Heart right ventricle (tissue), 16 donors: Measurements from ENCODE around the gene POLR3H. TPM values are rescaled to one million over a fixed set of nuclear protein-coding genes. Genes with fewer than 3 reads are reported as not detected.

Experiments
- ATAC-seq, 8 donors: fragments of 200-7000 bp; cut with Tn5 transposase; one replicate each; pipeline ENCODE4 v1.9.1; 2020; ENCODE audit warnings: mild to moderate bottlenecking in 8 of 8, moderate library complexity in 8 of 8, moderate number of reproducible peaks in 1 of 8
- DNase-seq, 2 donors: peaks; one replicate each; pipeline ENCODE4 v3.0.0-alpha.2; 2020
- H3K27ac ChIP-seq, 10 donors: fragments of 200-600 bp; sonication (generic) in 2 of 10; one replicate each; pipeline versions ENCODE4 v1.5.0 to v1.8.0; 2020 to 2022; ENCODE audit warnings: mild to moderate bottlenecking in 3 of 10
- H3K27me3 ChIP-seq, 7 donors: fragments of 200-600 bp; one replicate each; pipeline ENCODE4 v1.8.0; 2021 to 2022; ENCODE audit warnings: mild to moderate bottlenecking in 2 of 7
- H3K36me3 ChIP-seq, 9 donors: fragments of 200-600 bp; sonication (generic) in 1 of 9; one replicate each; pipeline versions ENCODE4 v1.5.0 to v1.8.0; 2020 to 2022; ENCODE audit warnings: mild to moderate bottlenecking in 2 of 9
- H3K4me1 ChIP-seq, 9 donors: fragments of 200-600 bp; sonication (generic) in 1 of 9; one replicate each; pipeline versions ENCODE4 v1.5.0 to v1.8.0; 2020 to 2022; ENCODE audit warnings: mild to moderate bottlenecking in 4 of 9
- H3K4me3 ChIP-seq, 10 donors: fragments of 200-600 bp; sonication (generic) in 2 of 10; one replicate each; pipeline versions ENCODE4 v1.5.0 to v1.8.0; 2020 to 2022; ENCODE audit warnings: mild to moderate bottlenecking in 7 of 10, moderate library complexity in 2 of 10
- H3K9me3 ChIP-seq, 11 donors: fragments of 200-600 bp in 10 of 11; sonication (generic) in 2 of 11; one replicate each; pipeline versions ENCODE4 v1.5.0 to v1.8.0; 2013 to 2022; ENCODE audit warnings: mild to moderate bottlenecking in 2 of 11, control low read depth in 1 of 11, moderate library complexity in 1 of 11
- WGBS, 2 donors: extraction: QIAGEN DNeasy Blood & Tissue Kit; methylation state at CpG; one replicate each; pipeline ENCODE4 v1.1.7; 2013; ENCODE audit warnings: inconsistent platforms in 1 of 2; 5-methylcytosine and 5-hydroxymethylcytosine counted together
- intact Hi-C, 10 donors: fragments of 100-400 bp; cut with DNase I; formaldehyde crosslinking; loops; one replicate each; pipeline versions ENCODE4 v1.11.1 to v1.14.2; 2022
- polyA plus RNA-seq, 2 donors: library from polyadenylated mRNA; stranded (reverse); fragments of 200-250 nt; gene quantifications; one replicate each; pipeline ENCODE4 v1.2.3, GENCODE V29; 2013
- total RNA-seq, 10 donors: library from RNA; stranded (reverse); fragmentation: NEBNext Ultra II Directional in 3 of 10; extraction: Animal tissue kit (Norgen Biotek cat#: 25700) in 3 of 10; gene quantifications; one replicate each; pipeline versions ENCODE4 v1.2.1 to v1.2.4, GENCODE V29; 2021 to 2023
- TF ChIP-seq, protein P1 (sequence below), 9 donors: fragments of 200-600 bp; sonication (generic) in 2 of 9; IDR thresholded peaks; one replicate each; pipeline versions ENCODE4 v1.5.0 to v1.8.0; 2021 to 2022; ENCODE audit warnings: antibody characterized with exemption in 9 of 9, mild to moderate bottlenecking in 5 of 9, moderate library complexity in 1 of 9
- donor health status: Arrhythmogenic right ventricular cardiomyopathy.
- donor health status: ischemic (EF 13 %, LVEDD 7.1; RV severe dilation, severe dysfunction).
- donor health status: healthy with polysubstance abuse.
- donor health status: DM: no; HTN: yes; CAD: no.
- donor health status: DM: no; HTN: no; CAD: no.
- donor health status: ischemic (EF 25% LVEDD 6.9; RV normal size, moderate dysfunction).
- donor health status: ischemic (EF 25% LVEDD 5.7; RV mildly dilated, moderate dysfunction).
- donor health status: healthy.
- donor health status: DM: yes; HTN: yes; CAD: no.
- donor health status: Ischemic cardiomyopathy.
- donor health status: ischemic (EF 35%, LVEDD 5.7; RV mildly dilated, moderate dysfunction).
- donor health status: nonischemic (EF 11% LVEDD 7.7; RV severe dilation, severe dysfunction).
- donor health status: DM: yes; HTN: yes; CAD: no.
- donor health status: PGD.
- donor health status: ischemic (EF 29% LVEDD 5.4; RV normal size, mild dysfunction).
- donor health status: nonischemic (EF 23%, LVEDD 6.1; RV moderate dilation, normal function).

The POLR3H gene
- total and polyA plus RNA-seq, 12 donors = 13.3 to 34.9 (median 17.8) TPM

DNA sequence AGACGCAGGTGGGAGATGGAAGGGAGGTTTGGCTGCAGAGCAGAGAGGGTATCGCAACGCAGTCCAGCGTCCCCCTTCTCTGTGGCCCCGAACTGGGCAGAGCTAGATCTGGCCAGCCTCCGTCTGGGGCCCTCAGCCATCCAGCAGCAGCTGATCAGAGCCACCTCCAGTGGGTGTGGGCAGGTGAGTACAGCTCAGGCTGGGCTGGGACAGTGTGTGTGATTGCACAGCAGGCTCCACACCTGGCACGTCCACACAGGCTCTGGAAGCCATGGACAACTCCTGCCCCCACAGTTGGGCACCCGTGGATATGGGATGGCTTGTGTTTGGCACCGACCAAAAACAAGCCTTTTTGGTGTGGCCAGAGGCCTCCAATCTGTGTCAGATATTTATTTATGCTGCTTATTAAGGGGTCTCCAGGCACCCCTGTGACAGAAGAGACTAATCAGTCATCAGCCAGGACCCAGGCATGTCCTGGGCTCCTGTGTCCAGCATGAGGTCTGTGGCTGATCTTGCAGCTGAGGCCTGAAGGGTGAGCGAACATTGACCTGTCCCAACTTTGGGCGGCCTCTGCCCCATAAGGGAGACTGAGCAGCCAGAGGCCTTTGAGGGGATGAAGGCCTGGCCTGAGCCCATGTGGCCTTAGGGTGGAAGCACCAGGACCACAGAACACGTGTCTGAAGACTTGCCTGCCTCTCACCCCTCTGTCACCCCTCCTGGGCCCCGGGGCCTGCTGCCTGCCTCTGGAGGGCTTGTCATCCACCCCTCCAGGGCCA, 18.6 kb downstream of the POLR3H start:
- Histone ChIP-seq H3K27ac (peak overlapping the region in 9 of 10 donors; percentile 71 to 90 (median 85)), H3K36me3 (peaks cover 6 to 88% (median 51%) of the 10 kb centered on the region in 9 donors), H3K9me3 (no peaks in the 10 kb centered on the region), H3K4me3 (no peak overlapping the region), H3K27me3 (no peaks in the 10 kb centered on the region), H3K4me1 (peaks cover 32 to 65% (median 49%) of the 10 kb centered on the region in 9 donors)
- ATAC-seq (peak in 1 of 8 donors; percentile 2), DNase-seq (no peak)
- TF ChIP-seq, protein P1, sequence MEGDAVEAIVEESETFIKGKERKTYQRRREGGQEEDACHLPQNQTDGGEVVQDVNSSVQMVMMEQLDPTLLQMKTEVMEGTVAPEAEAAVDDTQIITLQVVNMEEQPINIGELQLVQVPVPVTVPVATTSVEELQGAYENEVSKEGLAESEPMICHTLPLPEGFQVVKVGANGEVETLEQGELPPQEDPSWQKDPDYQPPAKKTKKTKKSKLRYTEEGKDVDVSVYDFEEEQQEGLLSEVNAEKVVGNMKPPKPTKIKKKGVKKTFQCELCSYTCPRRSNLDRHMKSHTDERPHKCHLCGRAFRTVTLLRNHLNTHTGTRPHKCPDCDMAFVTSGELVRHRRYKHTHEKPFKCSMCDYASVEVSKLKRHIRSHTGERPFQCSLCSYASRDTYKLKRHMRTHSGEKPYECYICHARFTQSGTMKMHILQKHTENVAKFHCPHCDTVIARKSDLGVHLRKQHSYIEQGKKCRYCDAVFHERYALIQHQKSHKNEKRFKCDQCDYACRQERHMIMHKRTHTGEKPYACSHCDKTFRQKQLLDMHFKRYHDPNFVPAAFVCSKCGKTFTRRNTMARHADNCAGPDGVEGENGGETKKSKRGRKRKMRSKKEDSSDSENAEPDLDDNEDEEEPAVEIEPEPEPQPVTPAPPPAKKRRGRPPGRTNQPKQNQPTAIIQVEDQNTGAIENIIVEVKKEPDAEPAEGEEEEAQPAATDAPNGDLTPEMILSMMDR (IDR thresholded peaks at IDR 0.05) = no peak
- 77 to 79% methylated on average over 12 to 13 of the region's 13 CpGs for WGBS, 2 donors
- intact Hi-C loops = loop anchor here in 2 of 10 donors (10.0 kb wide), 1 partner anchor 51 kb away; no protein-coding TSS in a partner anchor

DNA sequence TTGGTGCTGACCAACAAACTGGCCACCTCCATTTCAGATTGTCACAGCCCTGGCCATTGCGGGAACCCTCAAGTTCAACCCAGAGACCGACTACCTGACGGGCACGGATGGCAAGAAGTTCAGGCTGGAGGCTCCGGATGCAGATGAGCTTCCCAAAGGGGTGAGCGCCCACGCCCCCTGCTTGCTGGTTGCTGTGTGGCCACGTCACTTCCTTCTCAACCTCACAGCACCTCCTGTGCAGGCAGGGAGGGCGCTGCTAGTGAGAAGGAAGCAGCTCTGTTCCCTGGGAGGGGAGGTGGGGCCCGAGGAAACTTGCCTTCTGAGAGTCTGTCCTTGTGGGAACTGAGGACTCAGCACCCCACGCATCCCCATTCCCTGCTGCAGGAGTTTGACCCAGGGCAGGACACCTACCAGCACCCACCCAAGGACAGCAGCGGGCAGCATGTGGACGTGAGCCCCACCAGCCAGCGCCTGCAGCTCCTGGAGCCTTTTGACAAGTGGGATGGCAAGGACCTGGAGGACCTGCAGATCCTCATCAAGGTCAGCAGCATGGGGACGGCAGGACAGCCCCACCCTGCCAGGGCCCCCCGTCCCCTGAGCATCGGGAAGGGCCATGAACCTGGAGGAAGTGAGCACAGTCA, 19.3 kb downstream of the POLR3H start:
- intact Hi-C loops = loop anchor here in 2 of 10 donors (10.0 kb wide), 1 partner anchor 50 kb away; no protein-coding TSS in a partner anchor

GRCh38 chr22:41524251-41524661, 20.0 kb downstream of the POLR3H start:
- H3K4me1 ChIP-seq = peaks cover 32 to 67% (median 49%) of the 10 kb centered on the region in 9 donors
- peak overlapping the region in 1 of 10 donors; percentile 3 for H3K4me3 ChIP-seq
- no peaks in the 10 kb centered on the region for H3K27me3 ChIP-seq
- no peaks in the 10 kb centered on the region for H3K9me3 ChIP-seq
- intact Hi-C loops = loop anchor here in 2 of 10 donors (10.0 kb wide), 1 partner anchor 49 kb away; no protein-coding TSS in a partner anchor
- peak overlapping the region; percentile 71 to 90 (median 84) for H3K27ac ChIP-seq
- WGBS, 2 donors = 27 to 43% methylated on average over 13 of the region's 13 CpGs
- TF ChIP-seq, protein P1 (IDR thresholded peaks at IDR 0.05) = no peak
- H3K36me3 ChIP-seq = peaks cover 6 to 88% (median 50%) of the 10 kb centered on the region in 9 donors
- ATAC-seq (peak; percentile 19 to 61 (median 58)), DNase-seq (peak; percentile 62 to 76)

More for the DNA sequence above, 19.3 kb downstream of the POLR3H start:
- H3K4me1 ChIP-seq = peaks cover 32 to 67% (median 49%) of the 10 kb centered on the region in 9 donors
- H3K27me3 ChIP-seq = no peaks in the 10 kb centered on the region
- TF ChIP-seq, protein P1 (IDR thresholded peaks at IDR 0.05) = peak in 1 of 9 donors; percentile 17
- DNase-seq (no peak), ATAC-seq (peak in 1 of 8 donors; percentile 0)
- peak overlapping the region; percentile 71 to 90 (median 84) for H3K27ac ChIP-seq
- H3K4me3 ChIP-seq = no peak overlapping the region
- no peaks in the 10 kb centered on the region for H3K9me3 ChIP-seq
- 60 to 63% methylated on average over 17 of the region's 17 CpGs for WGBS, 2 donors
- peaks cover 6 to 86% (median 46%) of the 10 kb centered on the region in 9 donors for H3K36me3 ChIP-seq
